Measurements from ENCODE around the gene PDZD4. TPM values are rescaled to one million over a fixed set of nuclear protein-coding genes. Genes with fewer than 3 reads are reported as not detected.

PDZD4 gene
- total RNA-seq, 2 donors from 2014 or later: 31.1 to 45.6 TPM

- Mint-ChIP-seq H3K27me3 (no peaks in the 10 kb centered on the region), H3K36me3 (ENCODE audit: low read depth) (no peaks in the 10 kb centered on the region), H3K4me1 (peaks cover 16% of the 10 kb centered on the region), H3K27ac (no peak overlapping the region), H3K4me3 (peak overlapping the region; percentile 94)
- DNase-seq (no peak), ATAC-seq (no peak)
- H3K9me3 ChIP-seq (ENCODE audit: control insufficient read depth, low read length, poor library complexity, severe bottlenecking): no peaks in the 10 kb centered on the region
These were observed 38.0 kb downstream of the PDZD4 start for GRCh38 chrX:153792368-153792767.

- no peak overlapping the region for H3K27ac Mint-ChIP-seq
- no peak for DNase-seq
- no peaks in the 10 kb centered on the region for H3K9me3 ChIP-seq (ENCODE audit: control insufficient read depth, low read length, poor library complexity, severe bottlenecking)
- no peak overlapping the region for H3K4me3 Mint-ChIP-seq
- no peaks in the 10 kb centered on the region for H3K27me3 Mint-ChIP-seq
- H3K36me3 Mint-ChIP-seq (ENCODE audit: low read depth): no peaks in the 10 kb centered on the region
- peaks cover 12% of the 10 kb centered on the region for H3K4me1 Mint-ChIP-seq
- no peak for ATAC-seq
These were observed 39.1 kb downstream of the PDZD4 start for GRCh38 chrX:153791104-153791852.

GRCh38 chrX:153789654-153790053, 40.7 kb downstream of the PDZD4 start:
- no peaks in the 10 kb centered on the region for H3K27me3 Mint-ChIP-seq
- H3K36me3 Mint-ChIP-seq (ENCODE audit: low read depth): no peaks in the 10 kb centered on the region
- no peak overlapping the region for H3K27ac Mint-ChIP-seq
- H3K4me3 Mint-ChIP-seq: no peak overlapping the region
- H3K9me3 ChIP-seq (ENCODE audit: control insufficient read depth, low read length, poor library complexity, severe bottlenecking): no peaks in the 10 kb centered on the region
- no peak for ATAC-seq
- no peak for DNase-seq
- H3K4me1 Mint-ChIP-seq: peaks cover 8% of the 10 kb centered on the region

- Mint-ChIP-seq H3K4me3 (no peak overlapping the region), H3K36me3 (ENCODE audit: low read depth) (no peaks in the 10 kb centered on the region), H3K4me1 (no peaks in the 10 kb centered on the region), H3K27ac (no peak overlapping the region), H3K27me3 (no peaks in the 10 kb centered on the region)
- no peak for ATAC-seq
- no peak for DNase-seq
- H3K9me3 ChIP-seq (ENCODE audit: control insufficient read depth, low read length, poor library complexity, severe bottlenecking): no peaks in the 10 kb centered on the region
These were observed 43.7 kb downstream of the PDZD4 start for GRCh38 chrX:153786669-153787068.

GRCh38 chrX:153784325-153784967, 45.9 kb downstream of the PDZD4 start:
- Mint-ChIP-seq H3K27me3 (peaks cover 9% of the 10 kb centered on the region), H3K4me1 (peaks cover 2% of the 10 kb centered on the region), H3K4me3 (no peak overlapping the region), H3K27ac (no peak overlapping the region), H3K36me3 (ENCODE audit: low read depth) (peaks cover 2% of the 10 kb centered on the region)
- DNase-seq (no peak), ATAC-seq (no peak)
- no peaks in the 10 kb centered on the region for H3K9me3 ChIP-seq (ENCODE audit: control insufficient read depth, low read length, poor library complexity, severe bottlenecking)

- Mint-ChIP-seq H3K4me1 (peaks cover 2% of the 10 kb centered on the region), H3K36me3 (ENCODE audit: low read depth) (peaks cover 2% of the 10 kb centered on the region), H3K27me3 (peaks cover 9% of the 10 kb centered on the region), H3K4me3 (no peak overlapping the region), H3K27ac (no peak overlapping the region)
- no peaks in the 10 kb centered on the region for H3K9me3 ChIP-seq (ENCODE audit: control insufficient read depth, low read length, poor library complexity, severe bottlenecking)
- DNase-seq (no peak), ATAC-seq (no peak)
These were observed 46.8 kb downstream of the PDZD4 start for GRCh38 chrX:153783378-153784013.

- Mint-ChIP-seq H3K36me3 (ENCODE audit: low read depth) (peaks cover 2% of the 10 kb centered on the region), H3K27ac (no peak overlapping the region), H3K4me3 (no peak overlapping the region), H3K27me3 (peaks cover 9% of the 10 kb centered on the region), H3K4me1 (peaks cover 2% of the 10 kb centered on the region)
- H3K9me3 ChIP-seq (ENCODE audit: control insufficient read depth, low read length, poor library complexity, severe bottlenecking): no peaks in the 10 kb centered on the region
- ATAC-seq (no peak), DNase-seq (no peak)
These were observed 47.5 kb downstream of the PDZD4 start for GRCh38 chrX:153782871-153783270.

GRCh38 chrX:153782313-153782712, 48.0 kb downstream of the PDZD4 start:
- no peak for ATAC-seq
- Mint-ChIP-seq H3K27me3 (peaks cover 9% of the 10 kb centered on the region), H3K36me3 (ENCODE audit: low read depth) (peaks cover 2% of the 10 kb centered on the region), H3K4me1 (peaks cover 2% of the 10 kb centered on the region), H3K4me3 (no peak overlapping the region), H3K27ac (no peak overlapping the region)
- no peak for DNase-seq
- no peaks in the 10 kb centered on the region for H3K9me3 ChIP-seq (ENCODE audit: control insufficient read depth, low read length, poor library complexity, severe bottlenecking)

- Mint-ChIP-seq H3K4me1 (peaks cover 2% of the 10 kb centered on the region), H3K27me3 (peaks cover 9% of the 10 kb centered on the region), H3K36me3 (ENCODE audit: low read depth) (peaks cover 2% of the 10 kb centered on the region), H3K27ac (no peak overlapping the region), H3K4me3 (no peak overlapping the region)
- H3K9me3 ChIP-seq (ENCODE audit: control insufficient read depth, low read length, poor library complexity, severe bottlenecking): no peaks in the 10 kb centered on the region
- ATAC-seq (no peak), DNase-seq (no peak)
These were observed 48.8 kb downstream of the PDZD4 start for GRCh38 chrX:153781428-153782047.

- DNase-seq: no peak
- Mint-ChIP-seq H3K4me1 (peaks cover 2% of the 10 kb centered on the region), H3K27ac (no peak within 1 kb of the TSS), H3K36me3 (ENCODE audit: low read depth) (peaks cover 2% of the 10 kb centered on the region), H3K4me3 (no peak within 1 kb of the TSS), H3K27me3 (peaks cover 9% of the 10 kb centered on the region)
- no peaks in the 10 kb centered on the region for H3K9me3 ChIP-seq (ENCODE audit: control insufficient read depth, low read length, poor library complexity, severe bottlenecking)
- ATAC-seq: no peak
These were observed 49.5 kb downstream of the PDZD4 start, which contains the start of gene SRPK3 for GRCh38 chrX:153780678-153781427. Gene SRPK3 (plus strand): TSS chrX:153781041. CDS start chrX:153781087, 46 bp downstream.

- Mint-ChIP-seq H3K27me3 (peaks cover 9% of the 10 kb centered on the region), H3K4me3 (no peak overlapping the region), H3K4me1 (peaks cover 2% of the 10 kb centered on the region), H3K27ac (no peak overlapping the region), H3K36me3 (ENCODE audit: low read depth) (peaks cover 2% of the 10 kb centered on the region)
- DNase-seq (no peak), ATAC-seq (no peak)
- no peaks in the 10 kb centered on the region for H3K9me3 ChIP-seq (ENCODE audit: control insufficient read depth, low read length, poor library complexity, severe bottlenecking)
These were observed 50.3 kb downstream of the PDZD4 start for GRCh38 chrX:153779891-153780677.

GRCh38 chrX:153778684-153779101, 51.7 kb downstream of the PDZD4 start:
- Mint-ChIP-seq H3K27me3 (peaks cover 9% of the 10 kb centered on the region), H3K4me3 (no peak overlapping the region), H3K36me3 (ENCODE audit: low read depth) (peaks cover 2% of the 10 kb centered on the region), H3K4me1 (peaks cover 2% of the 10 kb centered on the region), H3K27ac (no peak overlapping the region)
- DNase-seq (no peak), ATAC-seq (no peak)
- no peaks in the 10 kb centered on the region for H3K9me3 ChIP-seq (ENCODE audit: control insufficient read depth, low read length, poor library complexity, severe bottlenecking)
